Measurements from ENCODE around the gene CRY2. TPM values are rescaled to one million over a fixed set of nuclear protein-coding genes. Genes with fewer than 3 reads are reported as not detected.

CRY2 gene
- total and polyA plus RNA-seq, 2 of the 8 experiments (the other 6 are each of a cell fraction or from before 2014, with no cell fraction given): 8.0 to 9.4 TPM

- TF ChIP-seq CHD7 (IDR thresholded peaks at IDR 0.05; ENCODE audit: insufficient replicate concordance, low read length) (no peak), EZH2 (IDR thresholded peaks at IDR 0.05; ENCODE audit: low read depth, low read length, severe bottlenecking) (no peak), JUND (IDR thresholded peaks at IDR 0.05; ENCODE audit: low read length) (no peak), TAF1 (IDR thresholded peaks at IDR 0.05; ENCODE audit: low read depth, low read length) (peak; percentile 72), TAF7 (optimal IDR thresholded peaks at IDR 0.05; ENCODE audit: borderline replicate concordance, low read depth, low read length) (peak; percentile 74), BACH1 (IDR thresholded peaks at IDR 0.05; ENCODE audit: low read length) (no peak), RFX5 (IDR thresholded peaks at IDR 0.05; ENCODE audit: borderline replicate concordance, low read depth, low read length) (no peak), CBX5 (IDR thresholded peaks at IDR 0.05; ENCODE audit: low read depth, low read length) (no peak), BCL11A (IDR thresholded peaks at IDR 0.05; ENCODE audit: low read depth in 2 of 2, low read length in 2 of 2) (no peak), SIRT6 (IDR thresholded peaks at IDR 0.05; ENCODE audit: low read length) (no peak), SP2 (IDR thresholded peaks at IDR 0.05; ENCODE audit: low read length) (no peak)
Observed at GRCh38 chr11:45921561-45922424, 74.5 kb downstream of the CRY2 start (continued).

Measured in H1 (cell line).